HL-60 (cell line): ENCODE measurements around the gene SLFN12L.

Experiments used
- DNase-seq, 2 experiments: peaks; one replicate each; pipeline ENCODE4 v3.0.0-alpha.2; 2010 to 2020; ENCODE audit warnings: low read depth in 1 of 2, low spot score in 1 of 2
- H3K27ac ChIP-seq: fragments of 250-450 bp; sonication (Bioruptor Pico); replicated peaks from 2 replicates; pipeline ENCODE4 v1.5.1; 2020; ENCODE audit warnings: mild to moderate bottlenecking, moderate library complexity
- H3K27me3 ChIP-seq: fragments of 250-450 bp; sonication (Bioruptor Pico); 2 replicates; pipeline ENCODE4 v1.5.1; 2021; ENCODE audit warnings: mild to moderate bottlenecking, moderate library complexity; ENCODE audit not compliant: insufficient read depth, poor library complexity, severe bottlenecking
- H3K4me3 ChIP-seq: replicated peaks from 2 replicates; pipeline ENCODE4 v1.5.1; 2011; ENCODE audit warnings: mild to moderate bottlenecking, control low read depth, low read length; ENCODE audit not compliant: insufficient read depth
- CTCF ChIP-seq: IDR thresholded peaks from one replicate; pipeline ENCODE4 v1.5.1; 2011; ENCODE audit warnings: low read length, control low read depth, inconsistent platforms; ENCODE audit not compliant: insufficient read depth
- GABPA ChIP-seq: IDR thresholded peaks from 2 replicates; pipeline ENCODE4 v1.6.1; 2012; ENCODE audit warnings: low read depth
- POLR2AphosphoS5 ChIP-seq: IDR thresholded peaks from 2 replicates; pipeline ENCODE4 v1.6.1; 2012; ENCODE audit warnings: low read depth
- REST ChIP-seq: IDR thresholded peaks from 2 replicates; pipeline ENCODE4 v1.6.1; 2012; ENCODE audit warnings: low read depth; ENCODE audit not compliant: insufficient replicate concordance
- SPI1 ChIP-seq: IDR thresholded peaks from 2 replicates; pipeline ENCODE4 v1.6.1; 2012; ENCODE audit warnings: low read depth, mild to moderate bottlenecking, borderline replicate concordance

Gene SLFN12L

GRCh38 chr17:35479271-35479670 is 58.2 kb downstream of the SLFN12L start:
- no peak for TF ChIP-seq SPI1
- TF ChIP-seq CTCF: no peak
- no peak for TF ChIP-seq GABPA
- no peak for TF ChIP-seq REST
- no peak for TF ChIP-seq POLR2AphosphoS5
- no peaks in the 10 kb centered on the region for H3K27me3 ChIP-seq
- DNase-seq: no peak
- no peak overlapping the region for H3K27ac ChIP-seq
- no peak overlapping the region for H3K4me3 ChIP-seq

GRCh38 chr17:35477248-35477647 is 60.2 kb downstream of the SLFN12L start:
- Histone ChIP-seq H3K27ac (no peak overlapping the region), H3K27me3 (no peaks in the 10 kb centered on the region), H3K4me3 (no peak overlapping the region)
- TF ChIP-seq POLR2AphosphoS5 (no peak), SPI1 (no peak), REST (no peak), CTCF (no peak), GABPA (no peak)
- DNase-seq: no peak

- Histone ChIP-seq H3K4me3 (no peak overlapping the region), H3K27ac (no peak overlapping the region), H3K27me3 (no peaks in the 10 kb centered on the region)
- TF ChIP-seq POLR2AphosphoS5: no peak
- TF ChIP-seq SPI1: no peak
- no peak for TF ChIP-seq CTCF
- TF ChIP-seq REST: no peak
- TF ChIP-seq GABPA: no peak
- DNase-seq: no peak
Observed at GRCh38 chr17:35476283-35476820, 61.1 kb downstream of the SLFN12L start.
